K562 (cell line): ENCODE data around the gene CBX4. TPM values are rescaled to one million over a fixed set of nuclear protein-coding genes. Genes with fewer than 3 reads are reported as not detected.

ENCODE experiments used
- ATF1 ChIP-seq, 2 experiments: fragments of 450-650 bp in 1 of 2; IDR thresholded peaks; 2 replicates each; pipeline ENCODE4 v1.6.1; 2016; ENCODE audit warnings: missing compliant biosample characterization in 1 of 2, missing genetic modification characterization in 1 of 2
- MBD2 ChIP-seq: sonication (generic); IDR thresholded peaks from 2 replicates; pipeline ENCODE4 v1.6.1; 2016; ENCODE audit warnings: low read depth, borderline replicate concordance
- MXI1 ChIP-seq: IDR thresholded peaks from 2 replicates; pipeline ENCODE4 v1.6.1; 2011; ENCODE audit warnings: low read depth, mild to moderate bottlenecking, improper control_type of control experiment, low read length
- NBN ChIP-seq: fragments of 450-650 bp; IDR thresholded peaks from 2 replicates; pipeline ENCODE4 v1.6.1; 2016; ENCODE audit warnings: low read depth, mild to moderate bottlenecking
- RAD21 ChIP-seq, 2 experiments: fragments of 250-450 bp in 1 of 2; fragments of 450-650 bp in 1 of 2; sonication (Bioruptor Pico) in 1 of 2; formaldehyde crosslinking in 1 of 2; IDR thresholded peaks in 1 of 2; conservative IDR thresholded peaks in 1 of 2; 2 replicates each; pipeline versions ENCODE4 v1.4.0 to v1.8.0; 2020 to 2022; ENCODE audit warnings: mild to moderate bottlenecking in 2 of 2, moderate library complexity in 1 of 2
- SPI1 ChIP-seq: IDR thresholded peaks from 2 replicates; pipeline ENCODE4 v1.6.1; 2011; ENCODE audit warnings: low read depth, low read length, control low read depth, borderline replicate concordance
- TAF15 ChIP-seq: fragments of 200-400 bp; formaldehyde crosslinking; IDR thresholded peaks from 2 replicates; pipeline ENCODE4 v1.6.1; 2017; ENCODE audit warnings: mild to moderate bottlenecking, low read depth, low read length, moderate library complexity
- THRB ChIP-seq: fragments of 450-650 bp; formaldehyde crosslinking; conservative IDR thresholded peaks from 2 replicates; pipeline ENCODE4 v1.4.0; 2022; ENCODE audit warnings: mild to moderate bottlenecking, missing genetic modification characterization
- ZBTB7A ChIP-seq: IDR thresholded peaks from 2 replicates; pipeline ENCODE4 v1.6.1; 2011; ENCODE audit warnings: low read depth, mild to moderate bottlenecking, low read length, moderate library complexity, borderline replicate concordance; ENCODE audit not compliant: control insufficient read depth
- ZNF165 ChIP-seq: fragments of 250-450 bp; sonication (Bioruptor Pico); IDR thresholded peaks from 2 replicates; pipeline ENCODE4 v1.4.0; 2020; ENCODE audit warnings: borderline replicate concordance
- ZNF780A ChIP-seq: fragments of 250-450 bp; sonication (Bioruptor Pico); IDR thresholded peaks from 2 replicates; pipeline ENCODE4 v1.5.0; 2021; ENCODE audit warnings: mild to moderate bottlenecking
- polyA plus RNA-seq, 8 experiments: library from polyadenylated mRNA; depleted of rRNA in 4 of 8; stranded (reverse) in 5 of 8; unstranded in 3 of 8; fragments of >200 nt; fragmentation: Nextera tagmentation in 2 of 8; fragmentation: Illumina TruSeq in 1 of 8; extraction: Ambion mirVana in 2 of 8; extraction: Trizol in 1 of 8; gene quantifications; 2 replicates each; pipeline versions ENCODE4 v1.2.1 to v1.2.3, GENCODE V29; 2011 to 2014; ENCODE audit warnings: inconsistent platforms in 1 of 8, missing spikeins in 1 of 8
- total RNA-seq, 7 experiments: library from RNA; depleted of rRNA in 6 of 7; stranded (reverse); fragments of >200 nt in 6 of 7; fragmentation: Illumina TruSeq in 2 of 7; extraction: Trizol in 2 of 7; gene quantifications; 2 replicates each; pipeline versions ENCODE4 v1.2.1 to v1.2.3, GENCODE V29; 2011 to 2021; ENCODE audit warnings: low replicate concordance in 1 of 7
- TF ChIP-seq, protein P1 (sequence below): sonication (generic); formaldehyde crosslinking; IDR thresholded peaks from 2 replicates; pipeline ENCODE4 v1.8.0; 2023; ENCODE audit warnings: missing genetic modification reagents, mild to moderate bottlenecking, borderline replicate concordance
- TF ChIP-seq, protein P2 (sequence below), 2 experiments: fragments of 200-800 bp in 1 of 2; sonication (Bioruptor generic) in 1 of 2; sonication (generic) in 1 of 2; formaldehyde crosslinking in 1 of 2; IDR thresholded peaks in 1 of 2; conservative IDR thresholded peaks in 1 of 2; 2 replicates each; pipeline versions ENCODE4 v1.5.0 to v1.6.1; 2016 to 2020; ENCODE audit warnings: missing compliant biosample characterization in 1 of 2, missing genetic modification characterization in 1 of 2, missing genetic modification reagents in 1 of 2
- TF ChIP-seq, protein P3 (sequence below): fragments of 250-450 bp; sonication (Bioruptor Pico); IDR thresholded peaks from 2 replicates; pipeline ENCODE4 v1.8.0; 2022; ENCODE audit warnings: moderate library complexity, mild to moderate bottlenecking, inconsistent platforms

The CBX4 gene
- total and polyA plus RNA-seq, 9 of the 15 experiments (the other 6 are each of a cell fraction or from before 2014, with no cell fraction given), result 0.98 to 50.5 (median 10.0) TPM

DNA sequence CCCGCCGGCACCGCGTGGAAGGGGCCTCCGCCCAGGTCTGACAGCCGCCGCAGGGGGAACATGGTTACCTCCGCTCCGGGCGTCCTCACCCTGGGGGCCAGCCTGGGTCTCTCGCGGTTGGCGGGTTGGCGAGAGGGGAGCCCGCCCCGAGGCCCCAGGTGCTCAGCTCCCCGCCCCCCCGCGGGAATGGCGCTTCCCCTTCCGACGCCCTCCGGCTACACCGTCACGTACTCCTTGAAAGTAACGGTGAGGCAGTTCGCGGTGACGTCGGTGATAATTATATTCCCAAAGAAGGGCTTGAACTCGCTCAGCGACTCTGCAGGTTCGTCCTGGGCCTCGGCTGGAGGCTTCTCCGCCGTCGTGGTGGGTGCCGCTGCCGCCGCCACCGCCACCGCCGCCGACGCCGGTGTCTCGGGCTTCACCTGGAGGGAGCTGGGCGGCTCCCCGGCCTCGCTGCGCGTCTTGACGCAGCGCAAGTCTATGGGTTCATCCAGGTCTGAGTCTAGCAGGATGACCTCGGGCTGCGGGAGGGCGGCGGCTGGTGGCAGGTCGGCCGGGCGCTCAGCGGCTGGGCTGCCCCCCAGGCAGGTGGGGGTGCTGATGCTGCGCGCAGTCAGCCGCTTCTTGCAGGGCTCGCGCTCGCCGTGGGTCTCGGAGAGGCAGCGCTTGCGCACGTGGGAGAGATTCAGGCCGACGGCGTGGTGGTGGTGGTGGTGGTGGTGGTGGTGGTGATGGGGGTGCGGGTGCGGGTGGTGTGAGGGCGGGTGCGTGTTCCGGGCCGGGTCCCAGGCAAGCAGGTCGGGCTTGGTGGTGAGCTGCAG lies 5.3 kb downstream of the CBX4 start (continued):
- TF ChIP-seq, protein P1, sequence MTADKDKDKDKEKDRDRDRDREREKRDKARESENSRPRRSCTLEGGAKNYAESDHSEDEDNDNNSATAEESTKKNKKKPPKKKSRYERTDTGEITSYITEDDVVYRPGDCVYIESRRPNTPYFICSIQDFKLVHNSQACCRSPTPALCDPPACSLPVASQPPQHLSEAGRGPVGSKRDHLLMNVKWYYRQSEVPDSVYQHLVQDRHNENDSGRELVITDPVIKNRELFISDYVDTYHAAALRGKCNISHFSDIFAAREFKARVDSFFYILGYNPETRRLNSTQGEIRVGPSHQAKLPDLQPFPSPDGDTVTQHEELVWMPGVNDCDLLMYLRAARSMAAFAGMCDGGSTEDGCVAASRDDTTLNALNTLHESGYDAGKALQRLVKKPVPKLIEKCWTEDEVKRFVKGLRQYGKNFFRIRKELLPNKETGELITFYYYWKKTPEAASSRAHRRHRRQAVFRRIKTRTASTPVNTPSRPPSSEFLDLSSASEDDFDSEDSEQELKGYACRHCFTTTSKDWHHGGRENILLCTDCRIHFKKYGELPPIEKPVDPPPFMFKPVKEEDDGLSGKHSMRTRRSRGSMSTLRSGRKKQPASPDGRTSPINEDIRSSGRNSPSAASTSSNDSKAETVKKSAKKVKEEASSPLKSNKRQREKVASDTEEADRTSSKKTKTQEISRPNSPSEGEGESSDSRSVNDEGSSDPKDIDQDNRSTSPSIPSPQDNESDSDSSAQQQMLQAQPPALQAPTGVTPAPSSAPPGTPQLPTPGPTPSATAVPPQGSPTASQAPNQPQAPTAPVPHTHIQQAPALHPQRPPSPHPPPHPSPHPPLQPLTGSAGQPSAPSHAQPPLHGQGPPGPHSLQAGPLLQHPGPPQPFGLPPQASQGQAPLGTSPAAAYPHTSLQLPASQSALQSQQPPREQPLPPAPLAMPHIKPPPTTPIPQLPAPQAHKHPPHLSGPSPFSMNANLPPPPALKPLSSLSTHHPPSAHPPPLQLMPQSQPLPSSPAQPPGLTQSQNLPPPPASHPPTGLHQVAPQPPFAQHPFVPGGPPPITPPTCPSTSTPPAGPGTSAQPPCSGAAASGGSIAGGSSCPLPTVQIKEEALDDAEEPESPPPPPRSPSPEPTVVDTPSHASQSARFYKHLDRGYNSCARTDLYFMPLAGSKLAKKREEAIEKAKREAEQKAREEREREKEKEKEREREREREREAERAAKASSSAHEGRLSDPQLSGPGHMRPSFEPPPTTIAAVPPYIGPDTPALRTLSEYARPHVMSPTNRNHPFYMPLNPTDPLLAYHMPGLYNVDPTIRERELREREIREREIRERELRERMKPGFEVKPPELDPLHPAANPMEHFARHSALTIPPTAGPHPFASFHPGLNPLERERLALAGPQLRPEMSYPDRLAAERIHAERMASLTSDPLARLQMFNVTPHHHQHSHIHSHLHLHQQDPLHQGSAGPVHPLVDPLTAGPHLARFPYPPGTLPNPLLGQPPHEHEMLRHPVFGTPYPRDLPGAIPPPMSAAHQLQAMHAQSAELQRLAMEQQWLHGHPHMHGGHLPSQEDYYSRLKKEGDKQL (CRISPR knock-in tag), result no peak
- TF ChIP-seq, protein P2, sequence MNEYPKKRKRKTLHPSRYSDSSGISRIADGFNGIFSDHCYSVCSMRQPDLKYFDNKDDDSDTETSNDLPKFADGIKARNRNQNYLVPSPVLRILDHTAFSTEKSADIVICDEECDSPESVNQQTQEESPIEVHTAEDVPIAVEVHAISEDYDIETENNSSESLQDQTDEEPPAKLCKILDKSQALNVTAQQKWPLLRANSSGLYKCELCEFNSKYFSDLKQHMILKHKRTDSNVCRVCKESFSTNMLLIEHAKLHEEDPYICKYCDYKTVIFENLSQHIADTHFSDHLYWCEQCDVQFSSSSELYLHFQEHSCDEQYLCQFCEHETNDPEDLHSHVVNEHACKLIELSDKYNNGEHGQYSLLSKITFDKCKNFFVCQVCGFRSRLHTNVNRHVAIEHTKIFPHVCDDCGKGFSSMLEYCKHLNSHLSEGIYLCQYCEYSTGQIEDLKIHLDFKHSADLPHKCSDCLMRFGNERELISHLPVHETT (CRISPR knock-in tag; conservative IDR thresholded peaks at IDR 0.05 in 1 of 2, IDR thresholded peaks at IDR 0.05 in 1 of 2), result no peak
- TF ChIP-seq TAF15 (no peak), ATF1 (CRISPR knock-in tag; IDR thresholded peaks at IDR 0.05) (no peak), ATF1 (tag; IDR thresholded peaks at IDR 0.05) (peak; percentile 70), ZBTB7A (peak; percentile 13; the same call in 1 of the 2 replicates), MXI1 (no peak), MBD2 (0 out of 2 replicates have a peak, but pooled peaks have one; percentile 10), THRB (no peak), NBN (no peak), RAD21 (CRISPR knock-in tag; conservative IDR thresholded peaks at IDR 0.05 in 1 of 2, IDR thresholded peaks at IDR 0.05 in 1 of 2) (0 out of 4 replicates have a peak, but pooled peaks of 1 of the 2 experiments have one; percentile 7), ZNF165 (no peak), SPI1 (peak; percentile 27; the same call in 1 of the 2 replicates), ZNF780A (no peak)
- TF ChIP-seq, protein P3, sequence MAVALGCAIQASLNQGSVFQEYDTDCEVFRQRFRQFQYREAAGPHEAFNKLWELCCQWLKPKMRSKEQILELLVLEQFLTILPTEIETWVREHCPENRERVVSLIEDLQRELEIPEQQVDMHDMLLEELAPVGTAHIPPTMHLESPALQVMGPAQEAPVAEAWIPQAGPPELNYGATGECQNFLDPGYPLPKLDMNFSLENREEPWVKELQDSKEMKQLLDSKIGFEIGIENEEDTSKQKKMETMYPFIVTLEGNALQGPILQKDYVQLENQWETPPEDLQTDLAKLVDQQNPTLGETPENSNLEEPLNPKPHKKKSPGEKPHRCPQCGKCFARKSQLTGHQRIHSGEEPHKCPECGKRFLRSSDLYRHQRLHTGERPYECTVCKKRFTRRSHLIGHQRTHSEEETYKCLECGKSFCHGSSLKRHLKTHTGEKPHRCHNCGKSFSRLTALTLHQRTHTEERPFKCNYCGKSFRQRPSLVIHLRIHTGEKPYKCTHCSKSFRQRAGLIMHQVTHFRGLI, result no peak
